ENCODE data around the gene CDKN2B-AS1.

- TF ChIP-seq EZH2 (IDR thresholded peaks at IDR 0.05; ENCODE audit: borderline replicate concordance), result no peak
- no peak for TF ChIP-seq CTCF (IDR thresholded peaks at IDR 0.05; ENCODE audit: poor library complexity)
- TF ChIP-seq EZH2phosphoT487 (IDR thresholded peaks at IDR 0.05; ENCODE audit: low read depth, severe bottlenecking, unreplicated experiment), result no peak
These were observed 29.6 kb upstream of the CDKN2B-AS1 start for GRCh38 chr9:21964925-21965385.
